GM18909 (cell line): ENCODE data around the gene XBP1.
"Not testable (repeated sequence)": the region's sequence is repeated elsewhere in the genome, so short reads cannot be mapped to it uniquely, and the experiment has no call there.

Experiments used
- ATAC-seq: cut with Tn5 transposase; IDR thresholded peaks from one replicate; pipeline ENCODE4 v1.9.1; 2021; ENCODE audit warnings: mild to moderate bottlenecking; ENCODE audit not compliant: unreplicated experiment, poor library complexity

Gene XBP1

GRCh38 chr22:28800308-28801041 lies at the start of gene XBP1:
XBP1 (minus strand) TSS chr22:28800569.
- ATAC-seq = peak; percentile 87

- ATAC-seq = no peak
Measured at GRCh38 chr22:28846994-28847393, 46.6 kb upstream of the XBP1 start.

DNA sequence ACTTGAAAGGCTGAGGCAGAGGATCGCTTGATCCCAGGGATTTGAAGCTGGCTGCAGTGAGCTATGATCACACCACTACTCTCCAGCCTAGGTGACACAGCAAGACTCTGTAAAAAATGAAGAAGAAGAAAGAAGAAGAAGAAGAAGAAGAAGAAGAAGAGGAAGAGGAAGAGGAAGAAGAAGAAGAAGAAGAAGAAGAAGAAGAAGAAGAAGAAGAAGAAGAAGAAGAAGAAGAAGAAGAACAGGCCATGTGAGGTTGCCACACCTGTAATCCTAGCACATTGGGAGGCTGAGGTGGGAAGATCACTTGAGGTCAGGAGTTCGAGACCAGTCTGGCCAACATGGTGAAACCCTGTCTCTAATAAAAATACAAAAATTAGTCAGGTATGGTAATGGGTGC lies 43.9 kb upstream of the XBP1 start:
- ATAC-seq = not testable (repeated sequence)

GRCh38 chr22:28843633-28844032 lies 43.3 kb upstream of the XBP1 start:
- ATAC-seq = no peak

GRCh38 chr22:28841111-28841510 lies 40.7 kb upstream of the XBP1 start:
- no peak for ATAC-seq

DNA sequence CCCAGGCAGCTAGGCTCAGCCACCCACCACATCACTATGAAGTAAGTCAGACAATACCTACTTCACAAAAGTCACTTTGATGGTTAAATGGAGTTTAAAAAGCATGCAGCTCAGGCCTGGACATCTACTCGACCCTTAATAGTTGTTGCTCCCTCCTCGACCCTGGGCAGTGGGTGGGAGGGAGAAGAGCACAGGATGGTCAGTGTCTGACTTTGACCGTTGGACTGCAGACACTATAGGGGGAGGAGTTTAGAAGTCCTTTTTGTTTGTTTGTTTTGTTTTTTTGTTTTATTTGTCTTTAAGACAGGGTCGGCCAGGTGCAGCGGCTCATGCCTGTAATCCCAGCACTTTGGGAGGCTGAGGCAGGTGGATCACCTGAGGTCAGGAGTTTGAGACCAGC lies 38.6 kb upstream of the XBP1 start:
- no peak for ATAC-seq

DNA sequence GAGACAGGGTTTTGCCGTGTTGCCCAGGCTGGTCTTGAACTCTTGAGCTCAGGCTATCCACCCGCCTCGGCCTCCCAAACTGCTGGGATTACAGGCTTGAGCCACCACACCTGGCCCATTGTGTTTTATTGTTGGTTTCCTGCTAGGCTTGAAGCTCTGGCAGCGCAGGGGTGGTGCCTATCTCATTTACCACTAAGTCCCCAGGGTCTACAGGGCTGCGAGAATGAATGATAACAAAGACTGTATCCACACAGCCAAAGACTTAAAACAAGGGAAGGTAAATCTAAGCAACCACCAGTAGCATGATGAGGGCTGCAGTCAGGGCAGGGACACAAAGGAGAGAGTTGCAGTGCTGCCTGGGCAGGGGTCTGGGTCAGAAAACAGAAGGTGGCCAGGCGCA lies 37.3 kb upstream of the XBP1 start:
- no peak for ATAC-seq

DNA sequence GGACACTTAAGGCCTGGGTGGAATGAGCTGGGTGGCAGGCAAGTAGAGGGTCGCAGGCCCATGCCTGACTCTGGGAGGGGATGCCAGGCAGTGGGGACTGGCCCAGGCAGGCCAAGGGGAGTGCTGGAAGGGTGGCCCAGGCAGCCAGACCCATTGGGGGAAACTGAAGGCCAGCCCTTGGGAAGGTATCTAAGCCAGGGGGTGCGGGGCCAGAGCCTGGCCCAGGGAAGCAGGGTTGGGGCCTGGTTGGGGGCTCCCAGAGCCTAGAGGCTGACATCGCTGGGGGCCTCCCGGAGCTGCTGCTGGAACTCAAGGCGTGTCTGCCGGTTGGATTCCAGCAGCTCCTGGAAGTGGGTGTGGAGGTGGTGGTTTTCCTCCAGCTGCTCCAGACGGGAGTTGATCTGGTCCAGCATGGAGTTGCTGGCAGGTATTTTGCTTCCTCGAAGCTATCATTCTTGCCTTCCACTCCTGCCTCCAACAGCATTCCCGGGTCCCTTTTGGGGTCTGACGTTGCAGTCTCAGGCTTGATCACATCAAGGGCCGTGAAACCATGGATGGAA lies 35.3 kb upstream of the XBP1 start:
- no peak for ATAC-seq

DNA sequence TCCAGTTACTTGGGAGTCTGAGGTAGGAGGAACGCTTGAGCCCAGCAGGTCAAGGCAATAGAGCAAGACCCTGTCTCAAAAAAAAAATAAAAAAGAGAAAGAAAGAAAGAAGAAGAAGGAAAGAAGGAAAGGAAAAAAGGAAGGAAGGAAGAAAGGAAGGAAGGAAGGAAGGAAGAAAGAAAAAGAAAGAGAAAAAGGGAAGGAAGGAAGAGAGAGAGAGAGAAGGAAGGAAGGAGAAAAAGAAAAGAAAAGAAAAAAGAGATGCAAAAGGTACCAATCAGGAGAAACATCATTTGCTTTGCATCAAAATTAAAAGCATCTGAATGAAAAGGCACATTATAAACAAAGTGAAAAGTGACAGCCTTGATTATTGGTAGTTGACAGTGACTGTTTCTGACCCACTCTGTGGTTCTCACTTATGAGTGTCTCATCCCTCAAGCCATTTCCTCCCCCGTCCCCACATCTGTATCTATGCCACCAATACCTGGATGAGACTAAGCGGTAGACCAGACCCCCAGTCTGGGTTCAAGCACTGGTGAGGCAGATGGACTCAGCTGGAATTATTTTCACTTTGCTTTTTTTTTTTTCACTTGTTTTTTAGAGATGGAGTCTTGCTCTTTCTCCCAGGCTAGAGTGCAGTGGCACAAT lies 33.0 kb upstream of the XBP1 start:
- no peak for ATAC-seq

DNA sequence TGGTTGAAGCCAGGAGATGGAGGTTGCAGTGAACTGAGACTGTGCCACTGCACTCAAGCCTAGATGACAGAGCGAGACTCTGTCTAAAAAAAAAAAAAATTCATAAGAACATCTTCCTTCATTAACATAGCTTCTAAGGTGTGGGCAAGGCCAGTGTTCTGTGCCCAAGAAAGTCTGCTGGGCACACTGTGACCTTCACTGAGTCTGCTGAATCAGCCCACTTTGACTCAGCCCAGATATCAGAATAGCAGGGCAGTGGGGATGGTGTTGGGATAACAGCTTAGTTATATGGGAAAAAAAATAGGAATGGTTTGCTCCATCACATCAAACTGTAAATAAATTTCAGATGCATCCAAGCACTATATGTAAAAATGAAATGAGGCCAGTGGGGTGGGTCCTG lies 32.4 kb upstream of the XBP1 start:
- ATAC-seq = no peak

DNA sequence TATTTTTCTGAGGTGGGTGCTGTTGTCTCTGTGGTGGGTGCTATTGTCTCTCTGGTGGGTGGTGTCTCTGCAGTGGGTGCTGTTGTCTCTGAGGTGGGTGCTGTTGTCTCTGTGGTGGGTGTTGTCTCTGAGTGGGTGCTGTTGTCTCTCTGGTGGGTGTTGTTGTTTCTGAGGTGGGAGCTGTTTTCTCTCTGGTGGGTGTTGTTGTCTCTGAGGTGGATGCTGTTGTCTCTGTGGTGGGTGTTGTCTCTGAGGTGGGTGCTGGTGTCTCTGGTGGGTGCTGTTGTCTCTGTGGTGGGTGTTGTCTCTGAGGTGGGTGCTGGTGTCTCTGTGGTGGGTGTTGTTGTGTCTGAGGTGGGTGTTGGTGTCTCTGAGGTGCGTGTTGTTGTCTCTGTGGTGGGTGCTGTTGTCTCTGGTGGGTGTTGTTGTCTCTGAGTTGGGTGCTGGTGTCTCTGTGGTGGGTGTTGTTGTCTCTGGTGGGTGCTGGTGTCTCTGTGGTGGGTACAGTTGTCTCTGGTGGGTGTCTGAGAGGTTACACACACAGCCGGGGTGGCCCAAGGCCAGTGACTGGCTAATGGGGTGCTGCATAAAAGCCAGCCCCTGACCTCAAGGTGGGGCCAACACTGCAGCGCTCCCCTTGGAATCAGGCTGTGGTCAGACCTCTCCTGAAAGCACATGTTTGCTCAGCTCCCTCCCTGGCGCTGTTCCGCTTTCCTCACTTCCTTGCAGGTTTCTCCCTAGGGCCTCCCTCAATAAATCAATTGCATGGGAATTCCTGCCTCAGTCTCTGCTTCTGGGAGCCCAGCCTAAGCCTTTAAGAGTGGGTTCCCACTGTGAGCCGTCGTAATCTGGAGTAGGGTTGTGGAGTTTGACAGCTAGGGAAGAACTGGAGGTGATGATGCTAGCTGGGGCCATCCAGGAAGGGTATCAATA lies 31.0 kb upstream of the XBP1 start:
- ATAC-seq = no peak

- ATAC-seq = no peak
Measured at GRCh38 chr22:28830441-28830840, 30.1 kb upstream of the XBP1 start.

DNA sequence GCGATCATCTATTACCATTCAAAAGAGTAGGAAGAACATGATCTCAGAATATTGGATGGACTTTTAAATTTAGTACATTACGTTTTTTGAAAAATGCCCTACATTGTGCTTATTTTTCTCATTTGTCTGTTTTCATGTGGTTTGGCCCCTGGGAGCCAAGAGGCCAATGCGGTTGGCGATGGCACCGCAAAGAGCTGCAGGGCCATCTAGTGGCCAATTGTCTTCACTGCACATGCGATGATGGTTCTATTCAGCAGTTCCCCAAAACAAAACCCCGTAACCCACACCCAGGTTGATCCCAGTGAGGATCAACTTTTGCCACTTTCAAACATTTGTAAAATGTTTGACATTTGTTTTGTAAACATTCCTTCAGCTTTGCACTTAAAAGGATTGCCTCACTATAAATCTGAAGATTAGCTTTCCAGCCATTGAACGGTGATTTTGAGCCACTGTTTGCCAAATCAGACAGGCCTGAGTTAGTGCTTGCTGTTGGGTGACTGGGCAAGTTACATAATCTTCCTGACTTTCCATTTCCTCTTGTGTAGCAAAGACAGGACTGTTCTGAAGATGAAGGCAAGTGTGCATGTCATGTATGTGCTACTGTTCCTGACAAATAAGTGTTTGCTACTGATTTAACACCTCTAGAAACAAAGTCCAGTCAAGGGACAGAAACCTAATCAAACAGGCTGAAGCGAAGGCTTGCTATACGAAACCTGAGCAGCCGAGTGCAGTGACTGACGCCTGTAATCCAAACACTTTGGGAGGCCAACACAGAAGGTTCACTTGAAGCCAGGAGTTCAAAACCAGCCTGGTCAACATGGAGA lies 29.2 kb upstream of the XBP1 start:
- no peak for ATAC-seq

DNA sequence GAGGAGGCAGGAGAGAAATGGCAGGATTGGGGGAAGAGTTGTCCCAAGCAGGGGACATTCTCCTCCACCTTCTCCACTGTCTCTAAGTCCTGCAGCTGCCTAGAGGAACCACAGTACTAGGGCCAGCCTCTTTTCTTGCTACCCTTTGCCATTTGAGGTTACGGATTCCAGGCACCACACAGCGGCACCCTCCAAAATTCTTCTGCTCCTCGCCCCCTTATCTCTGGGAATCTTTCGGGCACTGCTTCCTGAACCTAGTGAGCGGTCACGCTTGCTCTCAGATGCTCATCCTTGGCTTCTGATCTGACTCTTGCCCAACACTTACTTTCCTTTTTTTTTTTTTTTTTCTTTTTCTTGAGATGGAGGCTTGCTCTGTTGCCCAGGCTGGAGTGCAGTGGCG lies 26.6 kb upstream of the XBP1 start:
- no peak for ATAC-seq

DNA sequence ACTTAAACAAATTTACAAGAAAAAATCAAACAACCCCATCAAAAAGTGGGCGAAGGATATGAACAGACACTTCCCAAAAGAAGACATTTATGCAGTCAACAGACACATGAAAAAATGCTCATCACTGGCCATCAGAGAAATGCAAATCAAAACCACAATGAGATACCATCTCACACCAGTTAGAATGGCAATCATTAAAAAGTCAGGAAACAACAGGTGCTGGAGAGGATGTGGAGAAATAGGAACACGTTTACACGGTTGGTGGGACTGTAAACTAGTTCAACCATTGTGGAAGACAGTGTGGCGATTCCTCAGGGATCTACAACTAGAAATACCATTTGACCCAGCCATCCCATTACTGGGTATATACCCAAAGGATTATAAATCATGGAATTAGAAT lies 26.1 kb upstream of the XBP1 start:
- ATAC-seq = not testable (repeated sequence)

DNA sequence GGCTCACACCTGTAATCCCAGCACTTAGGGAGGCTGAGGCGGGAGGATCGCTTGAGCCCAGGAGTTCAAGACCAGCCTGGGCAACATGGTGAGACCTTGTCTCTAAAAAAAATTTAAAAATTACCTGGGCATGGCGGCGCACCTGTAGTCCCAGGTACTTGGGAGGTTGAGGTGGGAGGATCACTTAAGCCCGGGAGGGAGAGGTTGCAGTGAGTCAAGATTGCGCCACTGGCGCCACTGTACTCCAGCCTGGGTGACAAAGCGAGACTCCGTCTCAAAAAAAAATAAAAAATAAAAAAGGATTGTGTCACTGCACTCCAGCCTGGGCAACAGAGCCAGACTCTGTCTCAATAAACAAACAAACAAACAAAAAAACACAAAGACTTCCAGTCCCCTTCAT lies 24.1 kb upstream of the XBP1 start:
- not testable (repeated sequence) for ATAC-seq

DNA sequence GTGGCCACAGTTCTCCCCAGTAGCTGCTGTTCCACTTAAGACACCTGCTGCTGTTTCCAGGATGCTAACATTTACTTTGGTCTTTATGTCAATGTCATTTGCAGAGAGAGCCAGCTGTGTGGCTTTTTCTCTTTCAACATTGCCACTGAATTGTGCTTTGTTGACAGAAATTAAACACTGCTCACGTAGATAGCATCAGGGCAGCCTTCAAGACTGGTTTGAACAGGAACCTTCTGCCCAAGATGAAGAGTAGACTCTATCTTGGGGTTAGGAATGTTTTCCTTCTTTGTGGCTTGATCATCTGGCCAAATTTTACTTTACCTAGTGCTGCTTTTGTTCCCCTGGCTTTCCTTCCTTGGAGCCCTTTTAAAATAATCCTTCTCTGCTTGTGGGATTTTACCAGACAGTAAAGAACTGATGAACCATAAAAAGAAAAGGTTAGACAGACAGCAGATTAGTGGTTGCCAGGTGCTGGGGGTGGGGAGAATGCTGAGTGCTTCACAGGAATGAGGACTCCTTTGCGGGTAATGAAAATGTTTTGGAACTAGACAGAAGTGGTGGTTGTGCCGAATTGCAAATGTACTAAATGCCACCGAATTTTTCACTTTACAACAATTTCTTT lies 22.7 kb upstream of the XBP1 start:
- ATAC-seq = peak; percentile 49

DNA sequence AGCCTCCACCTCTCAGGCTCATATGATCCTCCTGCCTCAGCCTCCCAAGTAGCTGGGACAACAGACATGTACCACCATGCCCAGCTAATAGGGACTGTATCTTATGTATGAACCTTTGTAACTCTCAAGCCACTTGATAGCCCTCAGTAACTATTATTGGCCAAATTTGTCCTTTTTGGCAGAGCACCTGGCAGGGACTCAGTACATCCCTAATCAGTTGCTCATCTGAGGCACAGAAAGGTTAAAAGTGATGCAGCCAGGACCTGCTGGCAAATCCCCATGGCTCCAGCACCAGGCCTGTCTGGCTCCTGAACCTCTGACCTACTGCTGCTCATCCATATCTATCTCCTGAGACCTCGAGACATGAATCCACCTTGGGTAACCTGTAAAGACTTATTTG lies 21.1 kb upstream of the XBP1 start:
- ATAC-seq = no peak

DNA sequence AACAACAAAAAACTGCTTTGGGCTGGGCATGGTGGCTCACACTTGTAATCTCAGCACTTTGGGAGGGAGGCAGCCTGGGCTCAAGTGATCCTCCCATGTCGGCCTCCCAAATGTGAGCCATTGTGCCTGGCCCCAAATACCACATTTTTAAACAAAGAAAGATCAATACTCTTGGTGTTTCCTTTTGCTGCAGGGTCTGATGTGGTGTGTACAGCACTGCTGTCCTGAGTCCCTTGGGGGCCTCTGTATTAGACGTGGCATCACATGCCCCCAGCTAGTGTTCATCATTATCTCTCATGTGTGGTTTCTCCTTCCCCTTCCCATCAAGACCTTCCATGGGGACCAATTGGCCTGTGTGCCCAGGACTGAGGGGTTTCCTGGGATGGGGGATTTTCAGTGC lies 20.5 kb upstream of the XBP1 start:
- ATAC-seq = no peak
